ENCODE measurements around the gene LRRC17.

DNA sequence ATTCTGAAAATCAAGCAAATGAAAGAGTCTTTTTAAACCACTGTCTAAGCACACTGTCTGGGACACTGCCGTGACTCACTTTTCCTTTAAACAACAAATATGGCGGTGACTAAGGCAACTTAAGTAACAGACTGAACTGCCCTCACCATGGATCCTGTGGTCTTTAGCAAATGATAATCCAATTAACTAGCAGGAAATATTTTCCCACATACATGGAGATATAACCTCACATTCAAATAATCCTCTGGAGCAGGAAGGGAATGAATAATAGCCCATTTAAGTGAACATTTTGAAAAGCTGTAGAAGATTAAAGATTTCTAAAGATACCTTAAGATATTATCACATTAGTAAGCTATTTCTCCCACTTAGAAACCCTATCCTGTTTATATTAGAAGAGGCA, 40.3 kb upstream of the LRRC17 start:
- TF ChIP-seq, protein P1, sequence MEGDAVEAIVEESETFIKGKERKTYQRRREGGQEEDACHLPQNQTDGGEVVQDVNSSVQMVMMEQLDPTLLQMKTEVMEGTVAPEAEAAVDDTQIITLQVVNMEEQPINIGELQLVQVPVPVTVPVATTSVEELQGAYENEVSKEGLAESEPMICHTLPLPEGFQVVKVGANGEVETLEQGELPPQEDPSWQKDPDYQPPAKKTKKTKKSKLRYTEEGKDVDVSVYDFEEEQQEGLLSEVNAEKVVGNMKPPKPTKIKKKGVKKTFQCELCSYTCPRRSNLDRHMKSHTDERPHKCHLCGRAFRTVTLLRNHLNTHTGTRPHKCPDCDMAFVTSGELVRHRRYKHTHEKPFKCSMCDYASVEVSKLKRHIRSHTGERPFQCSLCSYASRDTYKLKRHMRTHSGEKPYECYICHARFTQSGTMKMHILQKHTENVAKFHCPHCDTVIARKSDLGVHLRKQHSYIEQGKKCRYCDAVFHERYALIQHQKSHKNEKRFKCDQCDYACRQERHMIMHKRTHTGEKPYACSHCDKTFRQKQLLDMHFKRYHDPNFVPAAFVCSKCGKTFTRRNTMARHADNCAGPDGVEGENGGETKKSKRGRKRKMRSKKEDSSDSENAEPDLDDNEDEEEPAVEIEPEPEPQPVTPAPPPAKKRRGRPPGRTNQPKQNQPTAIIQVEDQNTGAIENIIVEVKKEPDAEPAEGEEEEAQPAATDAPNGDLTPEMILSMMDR (conservative IDR thresholded peaks at IDR 0.05): no peak
- TF ChIP-seq ZFX (IDR thresholded peaks at IDR 0.05): no peak
